Measurements from ENCODE around the gene KLK4.

DNA sequence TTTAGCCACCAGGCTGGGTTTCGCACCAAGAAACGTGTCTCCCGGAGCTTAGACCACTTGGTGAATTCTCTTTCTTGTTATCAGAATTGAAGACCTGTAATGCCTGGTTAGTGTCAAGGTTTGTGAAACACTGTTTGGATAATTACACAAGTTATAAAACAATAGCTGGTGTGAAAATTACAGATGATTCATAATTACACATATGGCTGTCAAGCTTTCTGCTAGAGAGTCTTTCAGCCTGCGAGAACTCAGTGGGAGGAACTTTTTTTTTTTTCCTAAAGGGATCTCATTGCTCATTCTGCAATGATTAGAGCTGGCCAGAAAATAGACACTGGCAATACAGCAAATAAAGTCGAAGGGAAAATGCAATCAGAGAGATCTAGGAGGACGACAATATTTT, 13.4 kb upstream of the KLK4 start:
- TF ChIP-seq, protein P1, sequence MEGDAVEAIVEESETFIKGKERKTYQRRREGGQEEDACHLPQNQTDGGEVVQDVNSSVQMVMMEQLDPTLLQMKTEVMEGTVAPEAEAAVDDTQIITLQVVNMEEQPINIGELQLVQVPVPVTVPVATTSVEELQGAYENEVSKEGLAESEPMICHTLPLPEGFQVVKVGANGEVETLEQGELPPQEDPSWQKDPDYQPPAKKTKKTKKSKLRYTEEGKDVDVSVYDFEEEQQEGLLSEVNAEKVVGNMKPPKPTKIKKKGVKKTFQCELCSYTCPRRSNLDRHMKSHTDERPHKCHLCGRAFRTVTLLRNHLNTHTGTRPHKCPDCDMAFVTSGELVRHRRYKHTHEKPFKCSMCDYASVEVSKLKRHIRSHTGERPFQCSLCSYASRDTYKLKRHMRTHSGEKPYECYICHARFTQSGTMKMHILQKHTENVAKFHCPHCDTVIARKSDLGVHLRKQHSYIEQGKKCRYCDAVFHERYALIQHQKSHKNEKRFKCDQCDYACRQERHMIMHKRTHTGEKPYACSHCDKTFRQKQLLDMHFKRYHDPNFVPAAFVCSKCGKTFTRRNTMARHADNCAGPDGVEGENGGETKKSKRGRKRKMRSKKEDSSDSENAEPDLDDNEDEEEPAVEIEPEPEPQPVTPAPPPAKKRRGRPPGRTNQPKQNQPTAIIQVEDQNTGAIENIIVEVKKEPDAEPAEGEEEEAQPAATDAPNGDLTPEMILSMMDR (IDR thresholded peaks at IDR 0.05; ENCODE audit: poor library complexity): no peak
- no peak for TF ChIP-seq EZH2 (IDR thresholded peaks at IDR 0.05; ENCODE audit: borderline replicate concordance)

Data from hepatocyte (in vitro differentiated cells).